Neutrophil (primary cell): ENCODE results near the gene EIF3K.

Experiments used
- H3K27ac ChIP-seq: fragments of 200-600 bp; sonication (generic); 2 replicates; pipeline ENCODE4 v1.5.1; 2016; ENCODE audit warnings: mild to moderate bottlenecking, moderate library complexity
- H3K27me3 ChIP-seq: fragments of 200-600 bp; sonication (generic); 2 replicates; pipeline ENCODE4 v1.6.0; 2016; ENCODE audit warnings: mild to moderate bottlenecking
- H3K36me3 ChIP-seq: fragments of 200-600 bp; sonication (generic); 2 replicates; pipeline ENCODE4 v1.5.1; 2017
- H3K4me1 ChIP-seq, 2 experiments: fragments of 200-600 bp in 1 of 2; sonication (generic) in 1 of 2; 1 replicate in 1 of 2; 2 replicates in 1 of 2; pipeline versions ENCODE4 v1.5.1 to v1.6.1; 2013 to 2016; ENCODE audit warnings: low read depth in 1 of 2, low read length in 1 of 2, mild to moderate bottlenecking in 1 of 2, moderate library complexity in 1 of 2; ENCODE audit not compliant: control insufficient read depth in 1 of 2, insufficient read depth in 1 of 2
- H3K4me3 ChIP-seq, 2 experiments: fragments of 200-600 bp in 1 of 2; sonication (generic) in 1 of 2; 1 replicate in 1 of 2; 2 replicates in 1 of 2; pipeline ENCODE4 v1.5.1; 2013 to 2016; ENCODE audit warnings: low read depth in 1 of 2, low read length in 1 of 2, mild to moderate bottlenecking in 1 of 2, moderate library complexity in 1 of 2
- H3K9me3 ChIP-seq: fragments of 200-600 bp; sonication (generic); 2 replicates; pipeline ENCODE4 v1.5.1; 2016
- TF ChIP-seq, protein P1 (sequence below): fragments of 200-600 bp; sonication (generic); IDR thresholded peaks from 2 replicates; pipeline ENCODE4 v1.5.1; 2016; ENCODE audit warnings: antibody characterized with exemption

The EIF3K gene

DNA sequence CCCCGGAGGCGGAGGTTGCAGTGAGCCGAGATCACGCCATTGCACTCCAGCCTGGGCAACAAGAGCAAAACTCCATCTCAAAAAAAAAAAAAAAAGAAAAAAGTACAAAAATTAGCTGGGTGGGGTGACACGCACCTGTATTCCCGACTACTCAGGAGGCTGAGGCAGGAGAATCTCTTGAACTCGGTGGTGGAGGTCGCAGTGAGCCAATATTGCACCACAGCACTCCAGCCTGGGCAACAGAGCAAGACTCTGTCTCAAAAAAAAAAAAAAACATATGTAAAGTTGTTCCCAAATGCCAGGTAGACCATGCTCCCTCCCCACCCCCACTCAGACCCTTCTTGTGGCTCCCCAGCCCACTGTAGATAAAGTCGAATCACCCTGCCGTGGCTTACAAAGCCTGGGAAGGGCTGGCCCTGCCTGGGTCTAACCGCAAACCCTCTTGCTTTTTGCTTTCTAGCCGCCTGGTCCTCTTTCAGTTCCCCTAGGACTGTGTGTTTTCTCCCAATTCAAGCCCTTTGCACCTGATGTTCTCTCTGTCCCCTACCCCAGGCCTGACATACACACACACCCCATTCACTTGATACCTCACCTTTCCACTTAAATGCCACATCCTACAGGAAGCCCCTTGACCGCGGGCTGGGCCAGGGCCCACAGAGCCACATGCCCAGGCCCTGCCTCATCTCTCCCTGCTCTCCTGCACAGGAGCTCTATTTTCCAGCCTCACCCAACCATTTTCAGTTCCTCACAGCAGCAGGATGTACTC, 35.6 kb upstream of the EIF3K start:
- Histone ChIP-seq H3K36me3 (no peaks in the 10 kb centered on the region), H3K27me3 (no peaks in the 10 kb centered on the region), H3K27ac (no peak overlapping the region), H3K4me3 (no peak overlapping the region), H3K4me1 (no peaks in the 10 kb centered on the region), H3K9me3 (no peaks in the 10 kb centered on the region)
- TF ChIP-seq, protein P1, sequence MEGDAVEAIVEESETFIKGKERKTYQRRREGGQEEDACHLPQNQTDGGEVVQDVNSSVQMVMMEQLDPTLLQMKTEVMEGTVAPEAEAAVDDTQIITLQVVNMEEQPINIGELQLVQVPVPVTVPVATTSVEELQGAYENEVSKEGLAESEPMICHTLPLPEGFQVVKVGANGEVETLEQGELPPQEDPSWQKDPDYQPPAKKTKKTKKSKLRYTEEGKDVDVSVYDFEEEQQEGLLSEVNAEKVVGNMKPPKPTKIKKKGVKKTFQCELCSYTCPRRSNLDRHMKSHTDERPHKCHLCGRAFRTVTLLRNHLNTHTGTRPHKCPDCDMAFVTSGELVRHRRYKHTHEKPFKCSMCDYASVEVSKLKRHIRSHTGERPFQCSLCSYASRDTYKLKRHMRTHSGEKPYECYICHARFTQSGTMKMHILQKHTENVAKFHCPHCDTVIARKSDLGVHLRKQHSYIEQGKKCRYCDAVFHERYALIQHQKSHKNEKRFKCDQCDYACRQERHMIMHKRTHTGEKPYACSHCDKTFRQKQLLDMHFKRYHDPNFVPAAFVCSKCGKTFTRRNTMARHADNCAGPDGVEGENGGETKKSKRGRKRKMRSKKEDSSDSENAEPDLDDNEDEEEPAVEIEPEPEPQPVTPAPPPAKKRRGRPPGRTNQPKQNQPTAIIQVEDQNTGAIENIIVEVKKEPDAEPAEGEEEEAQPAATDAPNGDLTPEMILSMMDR, result no peak

DNA sequence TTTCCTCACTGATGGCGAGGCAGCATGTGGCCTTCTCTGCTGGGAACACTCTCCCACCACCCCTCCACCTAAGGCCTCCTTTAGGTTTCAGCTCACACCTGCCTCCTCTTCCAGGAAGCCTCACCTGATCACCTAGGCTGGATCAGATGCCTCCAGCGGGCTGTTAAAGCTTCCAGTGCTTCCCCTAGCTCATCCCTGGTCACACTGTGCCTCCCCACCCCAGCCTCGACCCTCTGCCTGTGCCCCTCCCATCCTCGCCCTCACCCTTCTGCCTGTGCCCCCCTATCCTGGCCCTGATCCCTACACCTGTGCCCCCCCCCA, 35.0 kb upstream of the EIF3K start:
- TF ChIP-seq, protein P1, result no peak
- Histone ChIP-seq H3K27ac (no peak overlapping the region), H3K36me3 (no peaks in the 10 kb centered on the region), H3K9me3 (no peaks in the 10 kb centered on the region), H3K27me3 (no peaks in the 10 kb centered on the region), H3K4me3 (no peak overlapping the region), H3K4me1 (no peaks in the 10 kb centered on the region)

DNA sequence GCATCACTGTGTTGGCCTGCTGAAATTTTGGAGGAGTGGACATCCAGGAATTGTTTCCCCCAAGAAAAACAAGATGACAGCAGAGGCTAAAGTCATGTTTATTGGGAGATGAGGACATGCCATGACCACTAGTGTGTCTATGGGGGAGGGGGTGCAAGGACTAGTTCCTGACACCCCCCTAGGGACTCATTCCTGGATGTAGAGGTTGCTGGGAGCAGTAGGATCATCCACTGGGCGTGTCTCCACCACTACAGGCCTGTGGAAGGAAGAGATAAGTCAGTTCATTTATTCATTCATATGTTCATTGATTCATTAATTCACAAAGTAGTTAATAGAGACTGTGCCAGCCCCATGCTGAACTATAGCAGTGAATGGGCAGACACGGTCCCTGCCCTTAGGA, 31.4 kb upstream of the EIF3K start:
- TF ChIP-seq, protein P1, result no peak
- Histone ChIP-seq H3K36me3 (no peaks in the 10 kb centered on the region), H3K4me3 (no peak overlapping the region), H3K4me1 (no peaks in the 10 kb centered on the region), H3K9me3 (no peaks in the 10 kb centered on the region), H3K27me3 (no peaks in the 10 kb centered on the region), H3K27ac (no peak overlapping the region)

DNA sequence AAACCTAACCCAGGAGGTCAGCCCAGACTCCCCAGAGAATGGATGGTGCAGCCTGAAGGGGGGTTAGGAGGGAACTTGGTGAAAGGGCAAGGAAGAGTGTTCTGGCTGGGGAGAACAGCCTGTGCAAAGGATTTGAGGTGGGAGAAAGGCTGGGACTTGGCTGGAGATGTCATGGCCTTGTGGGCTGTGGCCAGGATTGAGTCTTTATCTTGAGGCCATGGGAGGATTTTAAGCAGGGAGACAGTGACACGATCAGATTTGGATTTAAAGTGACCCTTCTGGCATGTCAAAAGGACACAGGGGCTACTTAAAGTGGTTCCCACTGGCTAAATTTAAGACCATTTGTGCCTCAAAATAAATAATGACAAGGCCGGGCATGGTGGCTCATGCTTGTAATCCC, 30.9 kb upstream of the EIF3K start:
- Histone ChIP-seq H3K27ac (no peak overlapping the region), H3K4me1 (no peaks in the 10 kb centered on the region), H3K9me3 (no peaks in the 10 kb centered on the region), H3K4me3 (no peak overlapping the region), H3K27me3 (no peaks in the 10 kb centered on the region), H3K36me3 (no peaks in the 10 kb centered on the region)
- TF ChIP-seq, protein P1, result no peak

DNA sequence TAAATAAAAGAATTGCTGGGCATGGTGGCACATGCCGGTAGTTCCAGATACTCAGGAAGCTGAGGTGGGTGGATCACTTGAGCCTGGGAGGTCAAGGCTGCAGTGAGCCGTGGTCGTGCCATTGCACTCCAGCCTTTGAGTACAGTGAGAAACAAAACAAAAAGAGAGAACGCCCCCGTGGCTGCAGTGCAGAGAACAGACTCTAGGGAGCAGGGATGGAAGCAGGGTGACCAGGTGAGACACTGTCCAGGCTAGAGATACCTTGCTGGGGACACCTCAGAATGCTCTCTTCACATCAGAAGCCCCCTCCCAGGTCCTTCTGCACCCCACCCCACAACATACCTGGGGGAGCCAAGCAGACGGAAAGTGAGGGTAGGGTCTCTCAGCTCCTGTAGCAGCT, 26.0 kb upstream of the EIF3K start:
- H3K4me3 ChIP-seq, result no peak overlapping the region
- TF ChIP-seq, protein P1, result no peak
- H3K36me3 ChIP-seq, result no peaks in the 10 kb centered on the region
- no peaks in the 10 kb centered on the region for H3K9me3 ChIP-seq
- H3K27ac ChIP-seq, result no peak overlapping the region
- H3K27me3 ChIP-seq, result no peaks in the 10 kb centered on the region
- no peaks in the 10 kb centered on the region for H3K4me1 ChIP-seq
